ENCODE measurements around the gene GRWD1.

GRWD1 gene

DNA sequence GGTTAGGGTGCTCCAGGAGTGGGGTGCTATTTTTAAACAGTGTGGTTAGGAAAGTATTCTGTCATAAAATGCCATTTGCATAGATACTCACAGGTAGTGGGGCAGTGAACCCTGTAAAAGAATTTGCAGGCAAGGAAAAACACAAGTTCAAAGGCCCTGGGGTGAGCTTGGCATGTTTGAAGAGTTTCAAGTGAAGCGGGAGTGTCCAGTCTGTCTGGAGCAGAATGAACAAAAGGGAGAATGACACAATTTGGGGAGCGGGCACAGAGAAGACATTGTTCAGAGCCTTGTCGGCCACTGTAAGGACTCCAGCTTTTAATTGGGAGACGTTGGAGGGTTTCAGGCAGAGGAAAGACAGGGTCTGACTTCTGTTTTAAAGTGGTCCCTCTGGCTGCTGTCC lies 2.8 kb downstream of the GRWD1 start:
- H2AFZ ChIP-seq: no peak overlapping the region
- peaks cover 13% of the 10 kb centered on the region for H3K4me1 ChIP-seq
- TF ChIP-seq, protein P1, sequence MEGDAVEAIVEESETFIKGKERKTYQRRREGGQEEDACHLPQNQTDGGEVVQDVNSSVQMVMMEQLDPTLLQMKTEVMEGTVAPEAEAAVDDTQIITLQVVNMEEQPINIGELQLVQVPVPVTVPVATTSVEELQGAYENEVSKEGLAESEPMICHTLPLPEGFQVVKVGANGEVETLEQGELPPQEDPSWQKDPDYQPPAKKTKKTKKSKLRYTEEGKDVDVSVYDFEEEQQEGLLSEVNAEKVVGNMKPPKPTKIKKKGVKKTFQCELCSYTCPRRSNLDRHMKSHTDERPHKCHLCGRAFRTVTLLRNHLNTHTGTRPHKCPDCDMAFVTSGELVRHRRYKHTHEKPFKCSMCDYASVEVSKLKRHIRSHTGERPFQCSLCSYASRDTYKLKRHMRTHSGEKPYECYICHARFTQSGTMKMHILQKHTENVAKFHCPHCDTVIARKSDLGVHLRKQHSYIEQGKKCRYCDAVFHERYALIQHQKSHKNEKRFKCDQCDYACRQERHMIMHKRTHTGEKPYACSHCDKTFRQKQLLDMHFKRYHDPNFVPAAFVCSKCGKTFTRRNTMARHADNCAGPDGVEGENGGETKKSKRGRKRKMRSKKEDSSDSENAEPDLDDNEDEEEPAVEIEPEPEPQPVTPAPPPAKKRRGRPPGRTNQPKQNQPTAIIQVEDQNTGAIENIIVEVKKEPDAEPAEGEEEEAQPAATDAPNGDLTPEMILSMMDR (IDR thresholded peaks at IDR 0.05): no peak
- no peak overlapping the region for H3K9ac ChIP-seq
- no peak overlapping the region for H3K4me2 ChIP-seq (ENCODE audit: low read length)
- H3K36me3 ChIP-seq (ENCODE audit: control insufficient read depth, insufficient read depth, low read length): no peaks in the 10 kb centered on the region
- no peak overlapping the region for H3K4me3 ChIP-seq (ENCODE audit: low read depth, low read length)
- no peaks in the 10 kb centered on the region for H3K9me3 ChIP-seq (ENCODE audit: control insufficient read depth, low read length)
- H3K79me2 ChIP-seq: peaks cover 4% of the 10 kb centered on the region
- H3K27me3 ChIP-seq (ENCODE audit: control insufficient read depth, insufficient read depth, low read length): no peaks in the 10 kb centered on the region
- no peak overlapping the region for H3K27ac ChIP-seq

DNA sequence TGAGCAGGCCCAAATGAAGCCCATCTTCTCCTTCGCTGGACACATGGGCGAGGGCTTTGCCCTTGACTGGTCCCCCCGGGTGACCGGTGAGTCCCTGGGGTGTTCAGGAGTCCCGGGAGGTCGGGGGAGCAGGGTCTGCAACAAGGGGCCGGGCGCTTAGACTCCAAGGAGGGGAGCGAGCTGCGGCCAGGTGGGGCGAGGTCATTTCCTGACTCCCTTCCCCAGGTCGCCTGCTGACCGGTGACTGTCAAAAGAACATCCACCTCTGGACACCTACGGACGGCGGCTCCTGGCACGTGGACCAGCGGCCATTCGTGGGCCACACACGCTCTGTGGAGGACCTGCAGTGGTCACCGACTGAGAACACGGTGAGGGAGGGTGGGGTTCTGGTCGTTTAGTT lies 4.7 kb downstream of the GRWD1 start:
- H2AFZ ChIP-seq: no peak overlapping the region
- H3K4me2 ChIP-seq (ENCODE audit: low read length): no peak overlapping the region
- no peaks in the 10 kb centered on the region for H3K4me1 ChIP-seq
- H3K27ac ChIP-seq: no peak overlapping the region
- TF ChIP-seq, protein P1 (IDR thresholded peaks at IDR 0.05): no peak
- H3K4me3 ChIP-seq (ENCODE audit: low read depth, low read length): no peak overlapping the region
- H3K27me3 ChIP-seq (ENCODE audit: control insufficient read depth, insufficient read depth, low read length): no peaks in the 10 kb centered on the region
- H3K79me2 ChIP-seq: peaks cover 4% of the 10 kb centered on the region
- no peaks in the 10 kb centered on the region for H3K9me3 ChIP-seq (ENCODE audit: control insufficient read depth, low read length)
- H3K9ac ChIP-seq: no peak overlapping the region
- no peaks in the 10 kb centered on the region for H3K36me3 ChIP-seq (ENCODE audit: control insufficient read depth, insufficient read depth, low read length)

DNA sequence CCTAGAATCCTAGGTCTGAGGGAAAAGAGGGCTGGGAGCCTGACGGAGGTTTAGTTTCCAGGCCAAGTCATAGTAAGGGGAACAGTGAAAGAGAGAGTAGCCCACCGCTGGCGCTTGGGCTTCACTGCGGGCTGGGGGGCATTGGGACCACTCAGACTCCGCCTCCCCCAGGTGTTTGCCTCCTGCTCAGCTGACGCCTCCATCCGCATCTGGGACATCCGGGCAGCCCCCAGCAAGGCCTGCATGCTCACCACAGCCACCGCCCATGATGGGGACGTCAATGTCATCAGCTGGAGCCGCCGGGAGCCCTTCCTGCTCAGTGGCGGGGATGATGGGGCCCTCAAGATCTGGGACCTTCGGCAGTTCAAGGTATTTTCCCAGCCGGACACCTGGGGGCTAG lies 5.1 kb downstream of the GRWD1 start:
- H3K9ac ChIP-seq: no peak overlapping the region
- no peak overlapping the region for H2AFZ ChIP-seq

DNA sequence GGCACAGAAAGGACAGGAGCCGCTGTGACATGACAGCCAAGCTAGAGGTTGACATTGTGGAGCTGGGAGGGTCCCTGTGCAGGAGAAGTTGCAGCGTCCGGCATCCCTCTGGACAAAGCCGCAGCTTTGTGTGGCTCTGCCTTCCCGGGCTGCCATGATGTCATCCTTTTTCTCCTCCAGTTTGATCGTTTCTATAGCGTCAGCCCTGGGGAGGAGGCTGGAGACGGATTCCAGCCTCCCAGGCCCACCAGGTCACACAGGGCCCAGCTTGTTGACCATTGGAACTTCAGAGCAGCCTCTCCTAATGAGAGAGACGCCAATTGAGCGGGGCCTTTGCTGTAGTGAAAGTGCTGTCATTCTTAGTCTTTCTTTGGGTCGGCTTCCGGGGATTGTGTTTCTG lies 5.8 kb downstream of the GRWD1 start:
- Histone ChIP-seq H3K36me3 (ENCODE audit: control insufficient read depth, insufficient read depth, low read length) (no peaks in the 10 kb centered on the region), H3K9ac (no peak overlapping the region), H3K27ac (no peak overlapping the region)

More for the DNA sequence above, 5.1 kb downstream of the GRWD1 start:
- H3K4me1 ChIP-seq: no peaks in the 10 kb centered on the region
- H3K4me3 ChIP-seq (ENCODE audit: low read depth, low read length): no peak overlapping the region
- TF ChIP-seq, protein P1 (IDR thresholded peaks at IDR 0.05): no peak
- no peaks in the 10 kb centered on the region for H3K27me3 ChIP-seq (ENCODE audit: control insufficient read depth, insufficient read depth, low read length)
- H3K9me3 ChIP-seq (ENCODE audit: control insufficient read depth, low read length): no peaks in the 10 kb centered on the region
- H3K36me3 ChIP-seq (ENCODE audit: control insufficient read depth, insufficient read depth, low read length): no peaks in the 10 kb centered on the region
- no peak overlapping the region for H3K27ac ChIP-seq
- no peak overlapping the region for H3K4me2 ChIP-seq (ENCODE audit: low read length)
- H3K79me2 ChIP-seq: peaks cover 4% of the 10 kb centered on the region

More for the DNA sequence above, 5.8 kb downstream of the GRWD1 start:
- H3K4me2 ChIP-seq (ENCODE audit: low read length): no peak overlapping the region
- no peaks in the 10 kb centered on the region for H3K27me3 ChIP-seq (ENCODE audit: control insufficient read depth, insufficient read depth, low read length)
- TF ChIP-seq, protein P1 (IDR thresholded peaks at IDR 0.05): no peak
- H3K4me1 ChIP-seq: no peaks in the 10 kb centered on the region
- no peak overlapping the region for H3K4me3 ChIP-seq (ENCODE audit: low read depth, low read length)
- peaks cover under 1% of the 10 kb centered on the region for H3K79me2 ChIP-seq
- no peaks in the 10 kb centered on the region for H3K9me3 ChIP-seq (ENCODE audit: control insufficient read depth, low read length)
- H2AFZ ChIP-seq: no peak overlapping the region

Measured in parathyroid adenoma (tissue), 2 donors.